Peyer's patch (tissue), 4 donors: ENCODE measurements around the gene PDE3A.

Experiments
- POLR2A ChIP-seq, 2 donors: fragments of 450-650 bp; IDR thresholded peaks; one replicate each; pipeline ENCODE4 v1.5.1; 2017; ENCODE audit warnings: antibody characterized with exemption in 2 of 2, mild to moderate bottlenecking in 2 of 2, moderate library complexity in 2 of 2
- TF ChIP-seq, protein P1 (sequence below), 6 experiments: fragments of 450-650 bp in 4 of 6; fragments of 200-600 bp in 2 of 6; sonication (generic) in 1 of 6; IDR thresholded peaks; one replicate each; pipeline ENCODE4 v1.5.1; 2017 to 2019; ENCODE audit warnings: antibody characterized with exemption in 6 of 6, mild to moderate bottlenecking in 3 of 6, moderate library complexity in 1 of 6

- TF ChIP-seq, protein P1, sequence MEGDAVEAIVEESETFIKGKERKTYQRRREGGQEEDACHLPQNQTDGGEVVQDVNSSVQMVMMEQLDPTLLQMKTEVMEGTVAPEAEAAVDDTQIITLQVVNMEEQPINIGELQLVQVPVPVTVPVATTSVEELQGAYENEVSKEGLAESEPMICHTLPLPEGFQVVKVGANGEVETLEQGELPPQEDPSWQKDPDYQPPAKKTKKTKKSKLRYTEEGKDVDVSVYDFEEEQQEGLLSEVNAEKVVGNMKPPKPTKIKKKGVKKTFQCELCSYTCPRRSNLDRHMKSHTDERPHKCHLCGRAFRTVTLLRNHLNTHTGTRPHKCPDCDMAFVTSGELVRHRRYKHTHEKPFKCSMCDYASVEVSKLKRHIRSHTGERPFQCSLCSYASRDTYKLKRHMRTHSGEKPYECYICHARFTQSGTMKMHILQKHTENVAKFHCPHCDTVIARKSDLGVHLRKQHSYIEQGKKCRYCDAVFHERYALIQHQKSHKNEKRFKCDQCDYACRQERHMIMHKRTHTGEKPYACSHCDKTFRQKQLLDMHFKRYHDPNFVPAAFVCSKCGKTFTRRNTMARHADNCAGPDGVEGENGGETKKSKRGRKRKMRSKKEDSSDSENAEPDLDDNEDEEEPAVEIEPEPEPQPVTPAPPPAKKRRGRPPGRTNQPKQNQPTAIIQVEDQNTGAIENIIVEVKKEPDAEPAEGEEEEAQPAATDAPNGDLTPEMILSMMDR (IDR thresholded peaks at IDR 0.05) = no peak
- TF ChIP-seq POLR2A (IDR thresholded peaks at IDR 0.05) = no peak
Measured at GRCh38 chr12:20592556-20592955, 224.2 kb downstream of the PDE3A start.
